OCI-LY7 (cell line): ENCODE data around the gene HMCN1. TPM values are rescaled to one million over a fixed set of nuclear protein-coding genes. Genes with fewer than 3 reads are reported as not detected.

ENCODE experiments used
- BruUV-seq: library from RNA; stranded (reverse); fragments of 400-500 nt; replicated peaks from 2 replicates; lab custom pipeline; 2021; lab: Mats Ljungman, UMichigan
- CTCF ChIA-PET: fragments of 300-600 bp; sonication (Branson Sonifier 250); formaldehyde crosslinking; loops from one replicate; lab custom pipeline; 2022; ENCODE audit warnings: antibody characterized with exemption; ENCODE audit not compliant: unreplicated experiment; lab: Charles Lee
- POLR2A ChIA-PET: fragments of 300-600 bp; sonication (Branson Sonifier 250); formaldehyde crosslinking; loops from one replicate; lab custom pipeline; 2022; ENCODE audit warnings: antibody characterized with exemption; lab: Charles Lee
- DNase-seq: peaks from one replicate; pipeline ENCODE4 v3.0.0-alpha.2; 2015; ENCODE audit warnings: low spot score
- H2AFZ ChIP-seq: fragments of 200-600 bp; sonication (generic), shearing (Covaris generic); 2 replicates; pipeline ENCODE4 v1.6.1; 2014; ENCODE audit warnings: mild to moderate bottlenecking, antibody characterized with exemption, low read length, moderate library complexity
- H3K27ac ChIP-seq: fragments of 200-600 bp; sonication (generic); 2 replicates; pipeline ENCODE4 v1.5.1; 2014; ENCODE audit warnings: mixed run types, low read depth, mild to moderate bottlenecking, moderate library complexity, low read length, inconsistent platforms; ENCODE audit not compliant: poor library complexity, severe bottlenecking
- H3K36me3 ChIP-seq: fragments of 200-600 bp; sonication (generic); 2 replicates; pipeline ENCODE4 v1.6.1; 2014; ENCODE audit warnings: mild to moderate bottlenecking, antibody characterized with exemption, low read length, moderate library complexity, mixed read lengths; ENCODE audit not compliant: insufficient read depth
- H3K4me1 ChIP-seq: fragments of 200-600 bp; sonication (generic); 2 replicates; pipeline ENCODE4 v1.5.1; 2014; ENCODE audit warnings: mild to moderate bottlenecking, low read length; ENCODE audit not compliant: insufficient read depth, poor library complexity, severe bottlenecking
- H3K4me2 ChIP-seq: fragments of 200-600 bp; sonication (generic); 2 replicates; pipeline ENCODE4 v1.6.1; 2014; ENCODE audit warnings: mild to moderate bottlenecking, low read length
- H3K4me3 ChIP-seq: fragments of 200-600 bp; sonication (generic); 2 replicates; pipeline ENCODE4 v1.5.1; 2014; ENCODE audit warnings: mild to moderate bottlenecking, low read depth, low read length; ENCODE audit not compliant: poor library complexity, severe bottlenecking
- H3K79me2 ChIP-seq: fragments of 200-600 bp; sonication (generic); 2 replicates; pipeline ENCODE4 v1.6.1; 2016; ENCODE audit warnings: low read depth, mild to moderate bottlenecking, low read length, moderate library complexity, mixed read lengths; ENCODE audit not compliant: insufficient read depth
- H3K9me2 ChIP-seq: fragments of 200-600 bp; sonication (generic); 2 replicates; pipeline ENCODE4 v1.6.1; 2016; ENCODE audit warnings: mild to moderate bottlenecking, low read length, mixed read lengths; ENCODE audit not compliant: insufficient read depth
- H3K9me3 ChIP-seq: fragments of 200-600 bp; sonication (generic); 2 replicates; pipeline ENCODE4 v1.6.1; 2014; ENCODE audit warnings: mild to moderate bottlenecking, mixed run types, low read length, mixed read lengths
- H4K20me1 ChIP-seq: fragments of 200-600 bp; sonication (generic); 2 replicates; pipeline ENCODE4 v1.6.1; 2014; ENCODE audit warnings: mild to moderate bottlenecking, antibody characterized with exemption, low read length, moderate library complexity, mixed read lengths; ENCODE audit not compliant: insufficient read depth
- CTCF ChIP-seq: fragments of 200-600 bp; sonication (generic); conservative IDR thresholded peaks from 2 replicates; pipeline ENCODE4 v1.5.1; 2014; ENCODE audit warnings: mild to moderate bottlenecking, antibody characterized with exemption, low read length, moderate library complexity, mixed read lengths
- EZH2phosphoT487 ChIP-seq: fragments of 200-600 bp; sonication (generic); IDR thresholded peaks from 2 replicates; pipeline ENCODE4 v1.6.1; 2018; ENCODE audit warnings: low read depth, borderline replicate concordance, mild to moderate bottlenecking, mixed run types, antibody characterized with exemption, low read length, moderate library complexity, mixed read lengths
- intact Hi-C: fragments of 100-400 bp; cut with micrococcal nuclease; formaldehyde crosslinking; loops from one replicate; pipeline ENCODE4 v1.10.0; 2022; ENCODE audit not compliant: unreplicated experiment
- total RNA-seq, 2 experiments: library from RNA; depleted of rRNA in 1 of 2; stranded (reverse); fragments of >200 nt in 1 of 2; shearing (Covaris generic) in 1 of 2; gene quantifications; 2 replicates each; pipeline ENCODE4 v1.2.3, GENCODE V29; 2014 to 2022

The HMCN1 gene
- total RNA-seq, 2 experiments from 2014 or later: 0.02 TPM; not detected in 1

DNA sequence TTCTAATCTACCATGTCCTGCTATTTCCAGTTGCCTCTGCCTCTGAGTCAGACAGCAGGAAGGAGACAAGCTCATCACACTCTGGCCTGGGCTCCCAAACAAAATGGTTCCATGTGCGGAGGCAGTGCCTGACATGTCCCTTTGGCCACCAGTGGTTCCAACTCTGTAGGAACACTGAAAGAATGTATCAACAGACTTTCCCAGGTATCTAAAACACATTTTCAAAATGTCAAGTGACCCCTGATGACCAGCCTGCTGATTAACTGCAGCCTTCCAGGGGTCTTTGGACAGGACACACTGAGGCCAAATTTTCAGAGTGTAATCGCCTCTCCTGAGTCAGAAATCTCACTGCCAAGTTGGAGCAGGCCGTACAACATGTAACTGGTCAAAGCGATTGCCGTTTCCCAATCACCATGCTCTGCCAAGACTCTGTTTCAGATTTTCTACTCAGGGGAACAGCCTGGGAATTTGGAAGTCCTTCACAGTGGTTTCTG is 468.1 kb downstream of the HMCN1 start:
- H4K20me1 ChIP-seq: no peaks in the 10 kb centered on the region
- no peak for DNase-seq
- TF ChIP-seq CTCF (no peak), EZH2phosphoT487 (no peak)
- CTCF ChIA-PET: interaction anchor here (0.6 kb wide), 1 partner anchor 389 kb away, joined by 3 read pairs; no protein-coding TSS in a partner anchor
- no peak overlapping the region for H3K4me2 ChIP-seq
- no peaks in the 10 kb centered on the region for H3K9me3 ChIP-seq
- no peak overlapping the region for H3K27ac ChIP-seq
- intact Hi-C loops: no loop called here
- no peak overlapping the region for H3K4me3 ChIP-seq
- POLR2A ChIA-PET: no interaction called here
- no peaks in the 10 kb centered on the region for H3K4me1 ChIP-seq
- H2AFZ ChIP-seq: no peak overlapping the region
- no peaks in the 10 kb centered on the region for H3K36me3 ChIP-seq
- no peaks in the 10 kb centered on the region for H3K79me2 ChIP-seq
- BruUV-seq: no TSS peak
- no peaks in the 10 kb centered on the region for H3K9me2 ChIP-seq

DNA sequence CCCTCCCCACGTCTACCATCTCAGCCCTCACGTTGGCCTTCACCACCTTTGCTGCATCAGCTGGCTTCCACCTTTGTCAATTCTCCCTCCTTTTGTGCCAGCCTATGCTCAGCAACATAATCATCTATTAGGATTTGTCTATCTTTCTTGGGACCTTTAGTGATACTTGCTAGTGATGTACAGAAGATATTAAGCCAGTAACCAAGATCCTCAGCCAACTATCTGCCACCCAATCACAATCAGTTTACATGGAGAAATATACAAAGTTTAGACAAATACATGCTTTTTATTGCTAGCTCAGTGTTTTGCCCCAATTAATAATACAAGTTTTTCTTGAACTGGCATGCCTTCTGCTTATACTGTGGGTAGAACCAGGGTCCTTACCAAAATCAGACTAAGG is 468.6 kb downstream of the HMCN1 start:
- POLR2A ChIA-PET: no interaction called here

More for the DNA sequence above, 468.6 kb downstream of the HMCN1 start:
- Histone ChIP-seq H3K4me1 (no peaks in the 10 kb centered on the region), H3K9me3 (no peaks in the 10 kb centered on the region), H3K27ac (no peak overlapping the region), H4K20me1 (no peaks in the 10 kb centered on the region), H3K36me3 (no peaks in the 10 kb centered on the region), H3K4me3 (no peak overlapping the region), H3K79me2 (no peaks in the 10 kb centered on the region), H3K9me2 (no peaks in the 10 kb centered on the region), H2AFZ (no peak overlapping the region), H3K4me2 (no peak overlapping the region)
- BruUV-seq: no TSS peak
- DNase-seq: no peak
- no peak for TF ChIP-seq CTCF
- no peak for TF ChIP-seq EZH2phosphoT487
- CTCF ChIA-PET: interaction anchor here (0.6 kb wide), 1 partner anchor 390 kb away, joined by 3 read pairs; no protein-coding TSS in a partner anchor
- intact Hi-C loops: no loop called here
